Subcutaneous adipose tissue (tissue), 4 donors: ENCODE data around the gene TIE1. TPM values are rescaled to one million over a fixed set of nuclear protein-coding genes. Genes with fewer than 3 reads are reported as not detected.

Source experiments
- CTCF ChIP-seq: fragments of 450-650 bp; IDR thresholded peaks from one replicate; pipeline ENCODE4 v1.5.1; 2016; ENCODE audit warnings: low read depth, mild to moderate bottlenecking, control low read depth, antibody characterized with exemption, moderate library complexity
- total RNA-seq, 4 donors: library from RNA; depleted of rRNA; stranded (reverse); fragments of >200 nt; gene quantifications; one replicate each; pipeline ENCODE4 v1.1.0, GENCODE V29; 2016

TIE1 gene
- total RNA-seq, 4 donors from 2014 or later: 16.0 to 147 (median 25.9) TPM

GRCh38 chr1:43324810-43325209 lies 24.0 kb downstream of the TIE1 start:
- no peak for TF ChIP-seq CTCF

GRCh38 chr1:43325381-43325780 lies 24.6 kb downstream of the TIE1 start:
- no peak for TF ChIP-seq CTCF

GRCh38 chr1:43327549-43328292 lies 26.9 kb downstream of the TIE1 start:
- no peak for TF ChIP-seq CTCF

GRCh38 chr1:43329995-43330751 lies 29.4 kb downstream of the TIE1 start:
- no peak for TF ChIP-seq CTCF

GRCh38 chr1:43331688-43332087 lies 30.9 kb downstream of the TIE1 start:
- no peak for TF ChIP-seq CTCF

GRCh38 chr1:43334453-43335205 lies 33.8 kb downstream of the TIE1 start:
- TF ChIP-seq CTCF: no peak

- no peak for TF ChIP-seq CTCF
Measured at GRCh38 chr1:43337588-43337987, 36.8 kb downstream of the TIE1 start, which contains the start of gene MPL. TSS of gene MPL (plus strand) at chr1:43337818. CDS start at chr1:43337849, 31 bp downstream.
